Pancreas (tissue), 10 donors: ENCODE results near the gene ZNF774. TPM values are rescaled to one million over a fixed set of nuclear protein-coding genes. Genes with fewer than 3 reads are reported as not detected.

Experiments
- ATAC-seq, 4 donors: fragments of 200-7000 bp; cut with Tn5 transposase; one replicate each; pipeline versions ENCODE4 v1.8.0 to v1.9.1; 2020; ENCODE audit warnings: mild to moderate bottlenecking in 4 of 4, moderate library complexity in 4 of 4
- DNase-seq, 6 donors: peaks; one replicate each; pipeline ENCODE4 v3.0.0-alpha.2; 2020
- FAIRE-seq: peaks from 2 replicates; lab custom pipeline; 2012; peaks lifted over from hg19 to GRCh38; lab: Jason Lieb, UNC
- H3K27ac ChIP-seq, 4 donors: fragments of 200-600 bp; sonication (generic); 1 replicate in 3 of 4; 2 replicates in 1 of 4; pipeline versions ENCODE4 v1.5.0 to v1.8.0; 2020
- H3K27me3 ChIP-seq, 4 donors: fragments of 200-600 bp; one replicate each; pipeline ENCODE4 v1.8.0; 2021
- H3K36me3 ChIP-seq, 3 donors: fragments of 200-600 bp; sonication (generic) in 1 of 3; one replicate each; pipeline versions ENCODE4 v1.5.0 to v1.8.0; 2020 to 2021
- H3K4me1 ChIP-seq, 3 donors: fragments of 200-600 bp; one replicate each; pipeline ENCODE4 v1.8.0; 2021
- H3K4me3 ChIP-seq, 4 donors: fragments of 200-600 bp; sonication (generic) in 2 of 4; one replicate each; pipeline versions ENCODE4 v1.5.0 to v1.8.0; 2020 to 2021
- H3K9me3 ChIP-seq, 4 donors: fragments of 200-600 bp; one replicate each; pipeline ENCODE4 v1.8.0; 2021
- WGBS, 2 donors: extraction: QIAGEN DNeasy Blood & Tissue Kit; methylation state at CpG; one replicate each; pipeline ENCODE4 v1.1.7; 2013; 5-methylcytosine and 5-hydroxymethylcytosine counted together
- intact Hi-C, 3 donors: fragments of 100-400 bp; cut with DNase I; formaldehyde crosslinking; loops; one replicate each; pipeline versions ENCODE4 v1.11.1 to v1.14.2; 2022
- polyA plus RNA-seq, 2 donors: library from polyadenylated mRNA; stranded (reverse); fragments of 200-250 nt; gene quantifications; one replicate each; pipeline ENCODE4 v1.2.3, GENCODE V29; 2013
- total RNA-seq, 6 donors: library from RNA; stranded (reverse); fragmentation: NEBNext Ultra II Directional in 4 of 6; extraction: Animal tissue kit (Norgen Biotek cat#: 25700) in 4 of 6; gene quantifications; one replicate each; pipeline versions ENCODE4 v1.2.1 to v1.2.4, GENCODE V29; 2021 to 2023
- TF ChIP-seq, protein P1 (sequence below), 4 donors: fragments of 200-600 bp; sonication (generic) in 3 of 4; IDR thresholded peaks; one replicate each; pipeline versions ENCODE4 v1.5.0 to v1.8.0; 2021; ENCODE audit warnings: antibody characterized with exemption in 4 of 4
- donor health status: healthy with polysubstance abuse.
- donor health status: DM: no; HTN: no; CAD: no; lungs with moderate emphysema.
- donor health status: DM: no; HTN: no; CAD: no.
- donor health status: control.
- donor health status: control.
- donor health status: Bipolar disorder and iron deficiency.
- donor health status: DM: yes; HTN: yes; CAD: no.
- donor health status: DM: no; HTN: no; CAD: no.
- donor health status: DM: no; HTN: no; CAD: no.
- donor health status: DM: yes; HTN: yes; CAD: no.

Gene ZNF774
- total and polyA plus RNA-seq, 8 donors = 2.2 to 11.9 (median 4.3) TPM

DNA sequence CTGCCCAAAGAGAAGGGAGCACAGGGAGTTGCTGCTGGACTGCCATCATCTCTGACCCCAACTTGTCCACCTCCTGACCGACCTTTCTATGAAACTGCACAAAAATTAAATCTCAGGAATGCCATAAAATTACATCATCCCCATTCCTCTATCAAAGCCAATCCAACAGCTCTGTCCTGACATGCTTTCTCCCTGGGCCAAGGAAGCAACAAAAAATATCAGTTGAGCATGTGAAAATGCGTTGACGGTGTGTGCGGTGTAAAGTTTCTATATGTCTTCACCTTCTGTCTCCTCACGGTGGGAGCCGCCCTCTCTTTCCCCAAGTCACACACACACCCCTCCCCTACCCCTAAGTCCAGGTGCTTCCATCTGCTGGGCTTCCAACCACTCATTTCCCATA lies 3.6 kb upstream of the ZNF774 start:
- DNase-seq (no peak), FAIRE-seq (no peak), ATAC-seq (no peak)
- H3K36me3 ChIP-seq = no peaks in the 10 kb centered on the region
- H3K9me3 ChIP-seq = no peaks in the 10 kb centered on the region
- no peak overlapping the region for H3K27ac ChIP-seq
- TF ChIP-seq, protein P1, sequence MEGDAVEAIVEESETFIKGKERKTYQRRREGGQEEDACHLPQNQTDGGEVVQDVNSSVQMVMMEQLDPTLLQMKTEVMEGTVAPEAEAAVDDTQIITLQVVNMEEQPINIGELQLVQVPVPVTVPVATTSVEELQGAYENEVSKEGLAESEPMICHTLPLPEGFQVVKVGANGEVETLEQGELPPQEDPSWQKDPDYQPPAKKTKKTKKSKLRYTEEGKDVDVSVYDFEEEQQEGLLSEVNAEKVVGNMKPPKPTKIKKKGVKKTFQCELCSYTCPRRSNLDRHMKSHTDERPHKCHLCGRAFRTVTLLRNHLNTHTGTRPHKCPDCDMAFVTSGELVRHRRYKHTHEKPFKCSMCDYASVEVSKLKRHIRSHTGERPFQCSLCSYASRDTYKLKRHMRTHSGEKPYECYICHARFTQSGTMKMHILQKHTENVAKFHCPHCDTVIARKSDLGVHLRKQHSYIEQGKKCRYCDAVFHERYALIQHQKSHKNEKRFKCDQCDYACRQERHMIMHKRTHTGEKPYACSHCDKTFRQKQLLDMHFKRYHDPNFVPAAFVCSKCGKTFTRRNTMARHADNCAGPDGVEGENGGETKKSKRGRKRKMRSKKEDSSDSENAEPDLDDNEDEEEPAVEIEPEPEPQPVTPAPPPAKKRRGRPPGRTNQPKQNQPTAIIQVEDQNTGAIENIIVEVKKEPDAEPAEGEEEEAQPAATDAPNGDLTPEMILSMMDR (IDR thresholded peaks at IDR 0.05) = no peak
- H3K4me1 ChIP-seq = peaks cover 0 to 4% (median 0%) of the 10 kb centered on the region in 3 donors
- WGBS, 2 donors = 92 to 94% methylated on average over 6 of the region's 6 CpGs
- no peak overlapping the region for H3K4me3 ChIP-seq
- intact Hi-C loops = no loop called here
- no peaks in the 10 kb centered on the region for H3K27me3 ChIP-seq

DNA sequence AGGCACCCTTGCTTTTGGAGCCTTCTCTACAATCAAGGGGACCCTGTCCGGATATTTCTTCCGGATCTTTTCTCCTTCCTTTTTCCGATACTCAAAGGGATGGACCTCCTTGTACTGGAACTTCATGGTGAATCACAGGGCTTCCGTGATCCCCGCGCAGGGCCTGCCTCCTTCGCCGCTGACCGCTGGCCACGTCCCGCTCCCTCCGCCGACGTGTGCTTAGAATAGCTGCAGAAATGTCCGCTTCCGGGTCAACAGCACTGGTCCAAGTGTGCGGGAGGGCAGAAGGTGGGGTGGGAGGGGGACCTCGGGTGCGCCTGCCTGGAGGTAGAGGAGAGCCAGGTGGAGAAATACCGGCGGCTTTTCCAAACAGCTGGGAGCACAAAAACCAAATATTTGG lies 3.0 kb upstream of the ZNF774 start:
- no peak overlapping the region for H3K4me3 ChIP-seq
- WGBS, 2 donors = 94 to 95% methylated on average over 21 of the region's 21 CpGs
- no peaks in the 10 kb centered on the region for H3K36me3 ChIP-seq
- H3K9me3 ChIP-seq = no peaks in the 10 kb centered on the region
- peaks cover 0 to 4% (median 0%) of the 10 kb centered on the region in 3 donors for H3K4me1 ChIP-seq
- peak in 1 of 6 donors; percentile 39 for DNase-seq
- no peak for ATAC-seq
- no peak overlapping the region for H3K27ac ChIP-seq
- TF ChIP-seq, protein P1 (IDR thresholded peaks at IDR 0.05) = no peak
- intact Hi-C loops = no loop called here
- no peaks in the 10 kb centered on the region for H3K27me3 ChIP-seq
- FAIRE-seq = no peak

DNA sequence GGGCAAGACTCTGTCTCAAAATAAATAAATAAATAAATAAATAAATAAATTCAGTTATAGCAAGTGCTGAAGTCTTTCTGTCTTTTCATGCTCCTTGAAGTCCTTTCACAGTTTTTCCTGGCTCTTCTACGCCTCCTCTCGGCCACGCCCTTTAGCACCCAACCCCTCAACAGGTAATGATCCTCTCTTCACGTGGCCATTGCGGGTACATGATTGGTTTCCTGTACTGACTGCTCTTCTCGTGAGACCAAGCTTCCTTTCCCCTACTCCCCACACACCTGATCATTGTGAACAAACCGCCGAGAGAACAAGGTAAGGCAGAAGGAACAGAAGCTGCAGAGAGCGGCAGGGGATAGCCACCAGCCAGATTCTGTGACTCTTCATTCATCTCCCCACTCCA lies 2.3 kb upstream of the ZNF774 start:
- no peaks in the 10 kb centered on the region for H3K36me3 ChIP-seq
- DNase-seq = no peak
- ATAC-seq = no peak
- no peaks in the 10 kb centered on the region for H3K9me3 ChIP-seq
- H3K4me1 ChIP-seq = peaks cover 0 to 4% (median 0%) of the 10 kb centered on the region in 3 donors
- intact Hi-C loops = no loop called here
- no peak overlapping the region for H3K27ac ChIP-seq
- H3K27me3 ChIP-seq = no peaks in the 10 kb centered on the region
- TF ChIP-seq, protein P1 (IDR thresholded peaks at IDR 0.05) = no peak
- H3K4me3 ChIP-seq = no peak overlapping the region
- 95 to 96% methylated on average over 9 of the region's 9 CpGs for WGBS, 2 donors
- no peak for FAIRE-seq

DNA sequence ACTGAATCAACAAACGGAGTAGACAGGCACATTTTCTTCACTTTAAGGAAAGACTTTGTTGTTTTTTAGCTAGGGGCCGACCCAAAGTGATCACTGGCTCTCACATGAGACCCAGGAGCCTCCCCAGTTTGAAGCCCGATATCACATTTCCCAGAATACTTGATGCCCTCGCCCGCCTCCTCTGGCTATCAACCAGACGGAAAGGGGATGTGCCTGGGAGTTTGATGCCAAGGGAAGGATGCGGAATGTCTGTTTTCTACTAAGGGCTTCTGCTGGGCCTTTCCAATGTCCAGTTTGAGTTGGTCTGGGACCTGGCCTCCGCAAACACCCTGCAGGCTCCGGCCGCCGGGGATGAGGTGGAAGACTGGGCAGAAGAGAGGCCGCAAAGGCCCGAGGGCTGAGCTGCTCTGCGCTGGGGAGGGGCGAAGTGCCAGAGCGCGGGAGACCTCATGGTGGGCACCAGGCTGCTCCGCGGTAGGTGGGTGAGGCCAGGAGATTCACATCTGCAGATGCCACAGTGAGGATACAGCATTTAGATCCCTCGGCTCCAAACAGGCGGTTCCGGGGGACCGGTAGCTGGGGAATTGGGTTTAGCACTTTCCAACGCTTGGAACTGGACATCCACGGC lies 491 bp upstream of the ZNF774 start:
- FAIRE-seq (no peak), ATAC-seq (peak; percentile 2 to 14 (median 9)), DNase-seq (peak in 2 of 6 donors; percentile 56 to 66)
- H3K4me1 ChIP-seq = peaks cover 0 to 4% (median 0%) of the 10 kb centered on the region in 3 donors
- H3K36me3 ChIP-seq = no peaks in the 10 kb centered on the region
- peak overlapping the region in 2 of 4 donors; percentile 75 to 77 for H3K4me3 ChIP-seq
- no peaks in the 10 kb centered on the region for H3K27me3 ChIP-seq
- intact Hi-C loops = no loop called here
- no peak overlapping the region for H3K27ac ChIP-seq
- 39 to 43% methylated on average over 25 of the region's 25 CpGs for WGBS, 2 donors
- H3K9me3 ChIP-seq = no peaks in the 10 kb centered on the region
- TF ChIP-seq, protein P1 (IDR thresholded peaks at IDR 0.05) = no peak

DNA sequence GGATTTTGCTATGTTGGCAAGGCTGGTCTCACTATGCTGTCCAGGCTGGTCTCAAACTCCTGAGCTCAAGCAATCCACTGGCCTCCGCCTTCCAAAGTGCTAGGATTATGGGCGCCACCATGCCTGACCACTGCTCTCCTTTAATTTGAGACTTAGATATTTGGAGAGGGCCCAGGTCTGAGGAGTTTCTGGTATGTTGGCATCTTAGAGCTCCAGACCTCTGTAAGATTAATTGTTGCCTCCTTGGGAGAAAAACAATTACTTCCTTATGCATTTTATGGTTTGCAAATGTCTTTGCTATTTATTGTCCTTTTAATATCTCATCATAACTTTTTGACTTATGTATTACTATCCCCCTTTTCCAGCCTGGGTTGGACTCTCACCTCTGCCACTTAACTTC lies 2.9 kb downstream of the ZNF774 start:
- FAIRE-seq = no peak
- H3K27ac ChIP-seq = no peak overlapping the region
- 96 to 98% methylated on average over 2 of the region's 2 CpGs for WGBS, 2 donors
- TF ChIP-seq, protein P1 (IDR thresholded peaks at IDR 0.05) = no peak
- intact Hi-C loops = no loop called here
- H3K27me3 ChIP-seq = no peaks in the 10 kb centered on the region
- DNase-seq = no peak
- H3K4me3 ChIP-seq = no peak overlapping the region
- peaks cover 0 to 4% (median under 1%) of the 10 kb centered on the region in 3 donors for H3K36me3 ChIP-seq
- no peak for ATAC-seq
- no peaks in the 10 kb centered on the region for H3K9me3 ChIP-seq
- peaks cover 0 to 8% (median 0%) of the 10 kb centered on the region in 3 donors for H3K4me1 ChIP-seq
